ENCODE results near the gene TMEM184A. TPM values are rescaled to one million over a fixed set of nuclear protein-coding genes. Genes with fewer than 3 reads are reported as not detected.

TMEM184A gene
- total and polyA plus RNA-seq, 2 of the 8 experiments (the other 6 are each of a cell fraction or from before 2014, with no cell fraction given) = 1.8 to 2.1 TPM

- ChIA-PET CTCF (ENCODE audit: partially characterized antibody) (interaction anchor here (1.3 to 1.4 kb wide), 3 partner anchors 10 to 610 kb away, joined by 3 to 4 read pairs (median 4); no protein-coding TSS in a partner anchor), POLR2A (ENCODE audit: partially characterized antibody) (no interaction called here)
- no peak overlapping the region for H2BK20ac ChIP-seq (ENCODE audit: low read length)
- TF ChIP-seq POU5F1 (IDR thresholded peaks at IDR 0.05; ENCODE audit: low read depth, low read length) = no peak
- no peak overlapping the region for H2BK5ac ChIP-seq (ENCODE audit: low read depth, low read length)
- no peak overlapping the region for H2AK5ac ChIP-seq (ENCODE audit: low read depth, low read length)
- peaks cover 15% of the 10 kb centered on the region; the same call in 1 of the 2 replicates for H3K23me2 ChIP-seq (ENCODE audit: low read depth, low read length)
- no peaks in the 10 kb centered on the region for H3K4me1 ChIP-seq (replicated peaks in 1 of 4; ENCODE audit: control insufficient read depth in 3 of 4, insufficient read depth in 4 of 4, low read length in 3 of 4)
- no peak overlapping the region for H4K91ac ChIP-seq (replicated peaks; ENCODE audit: insufficient read length, low read length)
- no peak overlapping the region for H3K9ac ChIP-seq (replicated peaks in 1 of 4; ENCODE audit: extremely low read depth in 1 of 4, low read depth in 3 of 4, low read length in 3 of 4)
- no peaks in the 10 kb centered on the region for H3K79me2 ChIP-seq (ENCODE audit: control insufficient read depth in 1 of 2, insufficient read depth in 2 of 2, low read length in 2 of 2)
- no peak overlapping the region for H3K4me2 ChIP-seq (ENCODE audit: insufficient read depth in 1 of 2, low read depth in 2 of 2, low read length in 2 of 2)
- H3K56ac ChIP-seq (replicated peaks; ENCODE audit: insufficient read length, low read depth, low read length) = no peak overlapping the region
- peaks cover 0 to 5% of the 10 kb centered on the region in 2 experiments for H4K20me1 ChIP-seq (replicated peaks in 1 of 2; ENCODE audit: control insufficient read depth in 1 of 2, insufficient read depth in 2 of 2, low read length in 2 of 2)
- H3K14ac ChIP-seq (ENCODE audit: insufficient read length) = no peak overlapping the region
- no peak overlapping the region for H3K23ac ChIP-seq (ENCODE audit: insufficient read length)
- no peak overlapping the region for H3K4me3 ChIP-seq (ENCODE audit: extremely low read depth in 1 of 4, insufficient read depth in 2 of 4, low read depth in 3 of 4, low read length in 4 of 4)
- no peak overlapping the region for H2BK15ac ChIP-seq (ENCODE audit: low read length)
- no peak overlapping the region for H3K18ac ChIP-seq (ENCODE audit: extremely low read depth, low read length)
- no peaks in the 10 kb centered on the region for H3K79me1 ChIP-seq (ENCODE audit: low read depth, low read length)
- no peak overlapping the region for H4K5ac ChIP-seq (ENCODE audit: insufficient read length, low read depth, low read length)
- H3K4ac ChIP-seq (replicated peaks; ENCODE audit: insufficient read length, low read depth, low read length) = no peak overlapping the region
- no peaks in the 10 kb centered on the region for H3K36me3 ChIP-seq (ENCODE audit: control insufficient read depth in 2 of 4, insufficient read depth in 4 of 4, low read length in 3 of 4)
- no peak overlapping the region for H2AFZ ChIP-seq (ENCODE audit: low read length)
- 87% methylated on average over 11 of the region's 11 CpGs; no CpG with 5 or more reads in 1 of the 2 experiments for WGBS, 2 experiments (ENCODE audit: extremely low coverage in 1 of 2, insufficient coverage in 1 of 2, insufficient read length in 1 of 2, insufficient replicate concordance in 2 of 2, low coverage in 1 of 2, low lambda C conversion rate in 2 of 2, missing lambda C conversion rate in 1 of 2)
- H2BK120ac ChIP-seq (replicated peaks; ENCODE audit: low read depth, low read length) = no peak overlapping the region
- no peak overlapping the region for H3K27ac ChIP-seq (ENCODE audit: low read depth, low read length)
- no peaks in the 10 kb centered on the region for H3K27me3 ChIP-seq (replicated peaks in 1 of 4; ENCODE audit: control insufficient read depth in 3 of 4, extremely low read depth in 1 of 4, insufficient read depth in 3 of 4, low read length in 3 of 4)
- no peaks in the 10 kb centered on the region for H3K9me3 ChIP-seq (ENCODE audit: insufficient read depth in 2 of 2, low read depth in 1 of 2, low read length in 1 of 2)
- no peak overlapping the region for H2BK12ac ChIP-seq (ENCODE audit: low read depth, low read length)
- no peak for DNase-seq (ENCODE audit: low read depth in 1 of 2, low spot score in 2 of 2)
- no peak for FAIRE-seq
- H4K8ac ChIP-seq (ENCODE audit: extremely low read depth, insufficient read depth, low read length) = no peak overlapping the region
These were observed 41.8 kb upstream of the TMEM184A start for GRCh38 chr7:1597791-1598190.
